Measurements from ENCODE around the gene CCNY. TPM values are rescaled to one million over a fixed set of nuclear protein-coding genes. Genes with fewer than 3 reads are reported as not detected.

CCNY gene
- total RNA-seq, 1 donor from 2014 or later, result 68.7 TPM

DNA sequence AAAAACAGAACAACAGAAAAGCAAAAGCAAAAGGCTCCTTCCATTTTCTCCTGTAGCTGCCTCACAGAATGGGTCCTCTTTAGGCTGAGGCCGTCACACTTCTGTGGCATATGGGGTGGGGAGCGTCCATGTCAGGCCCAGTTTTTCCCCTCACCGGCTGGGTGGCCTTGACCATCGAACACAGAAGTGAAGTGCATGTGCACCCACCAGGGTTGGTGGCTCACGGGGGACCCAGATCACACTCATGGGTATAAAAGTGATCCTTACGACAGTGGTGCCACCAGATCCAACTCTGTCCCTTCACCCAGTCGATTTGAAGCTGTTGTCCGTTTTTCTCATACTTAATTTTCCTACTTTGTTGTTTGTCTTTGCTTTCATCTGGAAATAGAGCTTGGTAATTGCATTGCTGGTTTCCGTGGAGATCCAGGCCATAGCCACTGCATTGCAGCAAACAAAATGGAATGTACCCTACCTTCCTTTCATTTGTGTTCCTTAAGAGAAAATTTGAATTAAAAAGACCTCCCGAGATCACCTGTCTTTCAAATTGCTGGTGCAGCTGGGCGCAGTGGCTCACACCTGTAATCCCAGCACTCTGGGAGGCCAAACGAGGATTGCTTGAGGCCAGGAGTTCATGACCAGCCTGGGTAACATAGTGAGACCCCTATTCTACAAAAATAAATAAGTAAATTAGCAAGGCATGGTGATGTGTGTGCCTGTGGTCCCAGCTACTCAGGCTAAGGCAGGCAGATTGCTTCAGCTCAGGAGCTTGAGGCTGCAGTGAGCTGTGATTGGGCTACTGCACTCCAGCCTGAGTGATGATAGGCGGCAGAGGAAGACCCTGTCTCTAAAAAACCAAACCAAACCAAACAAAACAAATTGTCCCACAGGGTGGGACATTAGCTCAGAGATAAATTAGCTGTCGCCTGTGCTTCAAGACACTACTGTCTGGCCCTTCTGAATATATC is 258.1 kb downstream of the CCNY start:
- no peak overlapping the region for H3K4me3 Mint-ChIP-seq (ENCODE audit: unreplicated experiment)
- no peak overlapping the region for H3K27ac Mint-ChIP-seq (ENCODE audit: unreplicated experiment)
- DNase-seq (ENCODE audit: low spot score), result no peak

GRCh38 chr10:35595106-35595505 is 258.8 kb downstream of the CCNY start:
- no peak for DNase-seq (ENCODE audit: low spot score)
- H3K27ac Mint-ChIP-seq (ENCODE audit: unreplicated experiment), result no peak overlapping the region
- H3K36me3 Mint-ChIP-seq (ENCODE audit: low read depth), result peaks cover 2% of the 10 kb centered on the region
- peaks cover 16% of the 10 kb centered on the region for H3K9me3 Mint-ChIP-seq (ENCODE audit: low read depth)
- no peaks in the 10 kb centered on the region for H3K4me1 Mint-ChIP-seq (ENCODE audit: low read depth)
- peaks cover 8% of the 10 kb centered on the region for H3K27me3 Mint-ChIP-seq (ENCODE audit: low read depth)
- no peak overlapping the region for H3K4me3 Mint-ChIP-seq (ENCODE audit: unreplicated experiment)
- TF ChIP-seq, protein P1, sequence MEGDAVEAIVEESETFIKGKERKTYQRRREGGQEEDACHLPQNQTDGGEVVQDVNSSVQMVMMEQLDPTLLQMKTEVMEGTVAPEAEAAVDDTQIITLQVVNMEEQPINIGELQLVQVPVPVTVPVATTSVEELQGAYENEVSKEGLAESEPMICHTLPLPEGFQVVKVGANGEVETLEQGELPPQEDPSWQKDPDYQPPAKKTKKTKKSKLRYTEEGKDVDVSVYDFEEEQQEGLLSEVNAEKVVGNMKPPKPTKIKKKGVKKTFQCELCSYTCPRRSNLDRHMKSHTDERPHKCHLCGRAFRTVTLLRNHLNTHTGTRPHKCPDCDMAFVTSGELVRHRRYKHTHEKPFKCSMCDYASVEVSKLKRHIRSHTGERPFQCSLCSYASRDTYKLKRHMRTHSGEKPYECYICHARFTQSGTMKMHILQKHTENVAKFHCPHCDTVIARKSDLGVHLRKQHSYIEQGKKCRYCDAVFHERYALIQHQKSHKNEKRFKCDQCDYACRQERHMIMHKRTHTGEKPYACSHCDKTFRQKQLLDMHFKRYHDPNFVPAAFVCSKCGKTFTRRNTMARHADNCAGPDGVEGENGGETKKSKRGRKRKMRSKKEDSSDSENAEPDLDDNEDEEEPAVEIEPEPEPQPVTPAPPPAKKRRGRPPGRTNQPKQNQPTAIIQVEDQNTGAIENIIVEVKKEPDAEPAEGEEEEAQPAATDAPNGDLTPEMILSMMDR (IDR thresholded peaks at IDR 0.05), result no peak

More for the DNA sequence above, 258.1 kb downstream of the CCNY start:
- peaks cover 2% of the 10 kb centered on the region for H3K36me3 Mint-ChIP-seq (ENCODE audit: low read depth)
- H3K27me3 Mint-ChIP-seq (ENCODE audit: low read depth), result peaks cover 4% of the 10 kb centered on the region
- no peaks in the 10 kb centered on the region for H3K4me1 Mint-ChIP-seq (ENCODE audit: low read depth)
- peaks cover 16% of the 10 kb centered on the region for H3K9me3 Mint-ChIP-seq (ENCODE audit: low read depth)
- TF ChIP-seq, protein P1 (IDR thresholded peaks at IDR 0.05), result no peak

GRCh38 chr10:35598379-35598778 is 262.1 kb downstream of the CCNY start:
- Mint-ChIP-seq H3K27ac (ENCODE audit: unreplicated experiment) (no peak overlapping the region), H3K27me3 (ENCODE audit: low read depth) (peaks cover 8% of the 10 kb centered on the region), H3K36me3 (ENCODE audit: low read depth) (peaks cover 3% of the 10 kb centered on the region), H3K4me1 (ENCODE audit: low read depth) (no peaks in the 10 kb centered on the region), H3K9me3 (ENCODE audit: low read depth) (peaks cover 8% of the 10 kb centered on the region), H3K4me3 (ENCODE audit: unreplicated experiment) (no peak overlapping the region)
- TF ChIP-seq, protein P1 (IDR thresholded peaks at IDR 0.05), result peak; percentile 75
- DNase-seq (ENCODE audit: low spot score), result no peak

DNA sequence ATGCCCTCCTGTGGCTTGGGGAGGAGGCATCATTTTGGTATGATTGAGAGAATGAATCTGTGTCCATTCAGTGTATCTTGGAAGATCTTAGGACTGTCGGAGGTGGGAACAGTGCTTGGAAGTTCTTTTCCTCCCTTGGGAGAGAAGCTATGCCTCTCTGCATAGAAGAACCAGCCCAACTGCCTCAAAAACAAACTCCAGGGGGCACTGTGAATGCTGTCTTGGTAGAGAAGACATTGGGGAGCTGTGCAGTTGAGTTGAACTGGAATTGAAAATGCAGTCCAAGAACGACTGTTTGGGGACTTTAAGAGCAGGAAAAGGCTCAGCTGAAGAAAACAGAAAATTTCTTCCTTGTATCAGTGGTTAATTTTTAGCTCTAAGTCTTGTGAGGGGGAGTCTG is 263.9 kb downstream of the CCNY start:
- TF ChIP-seq, protein P1 (IDR thresholded peaks at IDR 0.05), result peak; percentile 44
- no peak for DNase-seq (ENCODE audit: low spot score)
- H3K4me3 Mint-ChIP-seq (ENCODE audit: unreplicated experiment), result no peak overlapping the region
- peaks cover 8% of the 10 kb centered on the region for H3K9me3 Mint-ChIP-seq (ENCODE audit: low read depth)
- H3K27me3 Mint-ChIP-seq (ENCODE audit: low read depth), result peaks cover 8% of the 10 kb centered on the region
- H3K27ac Mint-ChIP-seq (ENCODE audit: unreplicated experiment), result no peak overlapping the region
- H3K36me3 Mint-ChIP-seq (ENCODE audit: low read depth), result peaks cover 3% of the 10 kb centered on the region
- H3K4me1 Mint-ChIP-seq (ENCODE audit: low read depth), result no peaks in the 10 kb centered on the region

GRCh38 chr10:35605191-35605590 is 268.9 kb downstream of the CCNY start, which contains the start of gene GJD4:
Gene GJD4 (plus strand): TSS chr10:35605341. CDS start chr10:35605568, 227 bp downstream.
- no peak within 1 kb of the TSS for H3K4me3 Mint-ChIP-seq (ENCODE audit: unreplicated experiment)
- H3K27ac Mint-ChIP-seq (ENCODE audit: unreplicated experiment), result no peak within 1 kb of the TSS
- H3K36me3 Mint-ChIP-seq (ENCODE audit: low read depth), result peaks cover 3% of the 10 kb centered on the region
- DNase-seq (ENCODE audit: low spot score), result no peak
- H3K4me1 Mint-ChIP-seq (ENCODE audit: low read depth), result no peaks in the 10 kb centered on the region
- TF ChIP-seq, protein P1 (IDR thresholded peaks at IDR 0.05), result no peak
- H3K27me3 Mint-ChIP-seq (ENCODE audit: low read depth), result no peaks in the 10 kb centered on the region
- peaks cover 8% of the 10 kb centered on the region for H3K9me3 Mint-ChIP-seq (ENCODE audit: low read depth)

All from chondrocyte (in vitro differentiated cells).